GM12878 (cell line): ENCODE results near the gene ZBTB3. TPM values are rescaled to one million over a fixed set of nuclear protein-coding genes. Genes with fewer than 3 reads are reported as not detected.

Experiments
- BCL11A ChIP-seq: IDR thresholded peaks from 2 replicates; pipeline ENCODE4 v1.6.1; 2011; ENCODE audit warnings: low read depth, low read length
- ELK1 ChIP-seq: IDR thresholded peaks from 2 replicates; pipeline ENCODE4 v1.6.1; 2012; ENCODE audit warnings: low read depth, low read length, improper control_type of control experiment
- IKZF1 ChIP-seq: fragments of 450-650 bp; conservative IDR thresholded peaks from 2 replicates; pipeline ENCODE4 v1.6.1; 2017; ENCODE audit warnings: antibody characterized with exemption, mild to moderate bottlenecking
- MEF2B ChIP-seq: fragments of 450-650 bp; IDR thresholded peaks from 2 replicates; pipeline ENCODE4 v1.6.1; 2018; ENCODE audit warnings: mild to moderate bottlenecking, moderate library complexity; ENCODE audit not compliant: partially characterized antibody, poor library complexity, severe bottlenecking
- PKNOX1 ChIP-seq: fragments of 450-650 bp; IDR thresholded peaks from 2 replicates; pipeline ENCODE4 v1.6.1; 2016; ENCODE audit warnings: mild to moderate bottlenecking
- POU2F2 ChIP-seq: IDR thresholded peaks from 3 replicates; pipeline ENCODE4 v1.6.1; 2011; ENCODE audit warnings: low read depth, mild to moderate bottlenecking, low read length, borderline replicate concordance
- RAD21 ChIP-seq: IDR thresholded peaks from 2 replicates; pipeline ENCODE4 v1.6.1; 2011; ENCODE audit warnings: mild to moderate bottlenecking, low read depth, low read length, moderate library complexity; ENCODE audit not compliant: insufficient read depth
- ZNF207 ChIP-seq: fragments of 450-650 bp; IDR thresholded peaks from 2 replicates; pipeline ENCODE4 v1.6.1; 2014; ENCODE audit warnings: antibody characterized with exemption, mild to moderate bottlenecking, borderline replicate concordance
- polyA plus RNA-seq, 11 experiments: library from polyadenylated mRNA; depleted of rRNA in 4 of 11; unstranded in 6 of 11; stranded (reverse) in 5 of 11; fragments of >200 nt; fragmentation: Nextera tagmentation in 4 of 11; fragmentation: Illumina TruSeq in 1 of 11; extraction: Ambion mirVana in 4 of 11; extraction: Trizol in 1 of 11; gene quantifications; 1 replicate in 1 of 11; 2 replicates in 10 of 11; pipeline versions ENCODE4 v1.2.1 to v1.2.3, GENCODE V29; 2011 to 2016; ENCODE audit warnings: inconsistent platforms in 2 of 11, missing spikeins in 2 of 11, low read depth in 1 of 11
- total RNA-seq, 4 experiments: library from RNA; depleted of rRNA in 3 of 4; stranded (reverse); fragments of >200 nt in 3 of 4; fragmentation: Illumina TruSeq in 1 of 4; extraction: Trizol in 1 of 4; gene quantifications; 2 replicates each; pipeline versions ENCODE4 v1.2.1 to v1.2.3, GENCODE V29; 2013 to 2021

The ZBTB3 gene
- total and polyA plus RNA-seq, 10 of the 15 experiments (the other 5 are each of a cell fraction or from before 2014, with no cell fraction given): 1.4 to 7.7 (median 4.8) TPM

GRCh38 chr11:62771144-62772021 is 17.4 kb upstream of the ZBTB3 start, which contains the start of gene TAF6L (continued):
- TF ChIP-seq ELK1 (no peak), MEF2B (peak; percentile 58), POU2F2 (0 out of 3 replicates have a peak, but pooled peaks have one; percentile 11), ZNF207 (no peak), RAD21 (no peak), PKNOX1 (0 out of 2 replicates have a peak, but pooled peaks have one; percentile 11), IKZF1 (peak; percentile 93), BCL11A (0 out of 2 replicates have a peak, but pooled peaks have one; percentile 3)
